ENCODE measurements around the gene MICB.

DNA sequence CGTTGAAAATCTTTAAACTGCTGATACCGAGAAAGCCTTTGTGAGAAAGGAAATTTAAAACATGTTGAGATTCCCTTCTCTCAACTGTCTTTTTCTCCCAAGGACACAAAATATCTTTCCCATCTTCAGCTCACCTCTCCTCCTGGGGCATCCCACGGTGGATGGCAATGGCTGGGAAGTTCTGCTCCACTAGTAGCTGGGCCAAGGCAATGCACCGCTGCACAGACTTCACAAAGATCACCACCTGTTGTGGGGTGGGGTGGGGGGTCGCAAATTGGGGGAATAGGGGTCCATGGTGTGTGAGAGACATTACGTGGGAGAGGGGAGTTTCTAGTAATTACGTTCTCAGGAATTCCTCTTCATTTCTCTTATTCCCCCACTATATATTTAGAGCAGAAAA, 33.2 kb downstream of the MICB start:
- TF ChIP-seq, protein P1, sequence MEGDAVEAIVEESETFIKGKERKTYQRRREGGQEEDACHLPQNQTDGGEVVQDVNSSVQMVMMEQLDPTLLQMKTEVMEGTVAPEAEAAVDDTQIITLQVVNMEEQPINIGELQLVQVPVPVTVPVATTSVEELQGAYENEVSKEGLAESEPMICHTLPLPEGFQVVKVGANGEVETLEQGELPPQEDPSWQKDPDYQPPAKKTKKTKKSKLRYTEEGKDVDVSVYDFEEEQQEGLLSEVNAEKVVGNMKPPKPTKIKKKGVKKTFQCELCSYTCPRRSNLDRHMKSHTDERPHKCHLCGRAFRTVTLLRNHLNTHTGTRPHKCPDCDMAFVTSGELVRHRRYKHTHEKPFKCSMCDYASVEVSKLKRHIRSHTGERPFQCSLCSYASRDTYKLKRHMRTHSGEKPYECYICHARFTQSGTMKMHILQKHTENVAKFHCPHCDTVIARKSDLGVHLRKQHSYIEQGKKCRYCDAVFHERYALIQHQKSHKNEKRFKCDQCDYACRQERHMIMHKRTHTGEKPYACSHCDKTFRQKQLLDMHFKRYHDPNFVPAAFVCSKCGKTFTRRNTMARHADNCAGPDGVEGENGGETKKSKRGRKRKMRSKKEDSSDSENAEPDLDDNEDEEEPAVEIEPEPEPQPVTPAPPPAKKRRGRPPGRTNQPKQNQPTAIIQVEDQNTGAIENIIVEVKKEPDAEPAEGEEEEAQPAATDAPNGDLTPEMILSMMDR (IDR thresholded peaks at IDR 0.05): no peak
- TF ChIP-seq TCF7L2 (IDR thresholded peaks at IDR 0.05; ENCODE audit: low read depth, low read length) (no peak), POLR2AphosphoS5 (IDR thresholded peaks at IDR 0.05; ENCODE audit: low read depth, low read length) (no peak), SIN3A (IDR thresholded peaks at IDR 0.05; ENCODE audit: borderline replicate concordance, insufficient read depth, low read depth, low read length) (no peak)
- TF ChIP-seq, protein P2, sequence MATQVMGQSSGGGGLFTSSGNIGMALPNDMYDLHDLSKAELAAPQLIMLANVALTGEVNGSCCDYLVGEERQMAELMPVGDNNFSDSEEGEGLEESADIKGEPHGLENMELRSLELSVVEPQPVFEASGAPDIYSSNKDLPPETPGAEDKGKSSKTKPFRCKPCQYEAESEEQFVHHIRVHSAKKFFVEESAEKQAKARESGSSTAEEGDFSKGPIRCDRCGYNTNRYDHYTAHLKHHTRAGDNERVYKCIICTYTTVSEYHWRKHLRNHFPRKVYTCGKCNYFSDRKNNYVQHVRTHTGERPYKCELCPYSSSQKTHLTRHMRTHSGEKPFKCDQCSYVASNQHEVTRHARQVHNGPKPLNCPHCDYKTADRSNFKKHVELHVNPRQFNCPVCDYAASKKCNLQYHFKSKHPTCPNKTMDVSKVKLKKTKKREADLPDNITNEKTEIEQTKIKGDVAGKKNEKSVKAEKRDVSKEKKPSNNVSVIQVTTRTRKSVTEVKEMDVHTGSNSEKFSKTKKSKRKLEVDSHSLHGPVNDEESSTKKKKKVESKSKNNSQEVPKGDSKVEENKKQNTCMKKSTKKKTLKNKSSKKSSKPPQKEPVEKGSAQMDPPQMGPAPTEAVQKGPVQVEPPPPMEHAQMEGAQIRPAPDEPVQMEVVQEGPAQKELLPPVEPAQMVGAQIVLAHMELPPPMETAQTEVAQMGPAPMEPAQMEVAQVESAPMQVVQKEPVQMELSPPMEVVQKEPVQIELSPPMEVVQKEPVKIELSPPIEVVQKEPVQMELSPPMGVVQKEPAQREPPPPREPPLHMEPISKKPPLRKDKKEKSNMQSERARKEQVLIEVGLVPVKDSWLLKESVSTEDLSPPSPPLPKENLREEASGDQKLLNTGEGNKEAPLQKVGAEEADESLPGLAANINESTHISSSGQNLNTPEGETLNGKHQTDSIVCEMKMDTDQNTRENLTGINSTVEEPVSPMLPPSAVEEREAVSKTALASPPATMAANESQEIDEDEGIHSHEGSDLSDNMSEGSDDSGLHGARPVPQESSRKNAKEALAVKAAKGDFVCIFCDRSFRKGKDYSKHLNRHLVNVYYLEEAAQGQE (IDR thresholded peaks at IDR 0.05; ENCODE audit: insufficient read depth in 1 of 2, low read depth in 2 of 2, low read length in 1 of 2): no peak
